ENCODE results near the gene IL15RA. TPM values are rescaled to one million over a fixed set of nuclear protein-coding genes. Genes with fewer than 3 reads are reported as not detected.
"Not testable (repeated sequence)": the region's sequence is repeated elsewhere in the genome, so short reads cannot be mapped to it uniquely, and the experiment has no call there.

Gene IL15RA
- total RNA-seq, 6 donors from 2014 or later, result 28.0 to 72.6 (median 35.1) TPM

GRCh38 chr10:5915451-5915850, 61.9 kb downstream of the IL15RA start:
- Histone ChIP-seq H3K27me3 (no peaks in the 10 kb centered on the region), H3K4me1 (no peaks in the 10 kb centered on the region), H3K4me3 (no peak overlapping the region), H3K9me3 (no peaks in the 10 kb centered on the region), H3K27ac (no peak overlapping the region), H3K36me3 (peaks cover 48 to 99% (median 87%) of the 10 kb centered on the region in 4 donors)
- DNase-seq, result no peak
- ATAC-seq (ENCODE audit: low FRiP score in 2 of 2), result no peak
- TF ChIP-seq POLR2A (IDR thresholded peaks at IDR 0.05), result no peak
- no peak for TF ChIP-seq POLR2AphosphoS5 (IDR thresholded peaks at IDR 0.05)
- TF ChIP-seq CTCF (IDR thresholded peaks at IDR 0.05), result no peak
- no peak for TF ChIP-seq EP300 (IDR thresholded peaks at IDR 0.05)
- 88 to 94% methylated on average over 10 to 14 of the region's 14 CpGs for WGBS, 2 donors

- Histone ChIP-seq H3K36me3 (peaks cover 41 to 99% (median 91%) of the 10 kb centered on the region in 4 donors), H3K27me3 (no peaks in the 10 kb centered on the region), H3K9me3 (no peaks in the 10 kb centered on the region), H3K27ac (no peak overlapping the region), H3K4me1 (no peaks in the 10 kb centered on the region), H3K4me3 (no peak overlapping the region)
- DNase-seq, result no peak
- TF ChIP-seq CTCF (IDR thresholded peaks at IDR 0.05), result no peak
- ATAC-seq (ENCODE audit: low FRiP score in 2 of 2), result no peak
- WGBS, 2 donors, result 96 to 99% methylated on average over 4 of the region's 4 CpGs
These were observed 63.6 kb downstream of the IL15RA start for GRCh38 chr10:5913736-5914135.

- no peaks in the 10 kb centered on the region for H3K9me3 ChIP-seq
- H3K4me3 ChIP-seq, result no peak overlapping the region
- ATAC-seq (ENCODE audit: low FRiP score in 2 of 2) (no peak), DNase-seq (no peak)
- 97% methylated on average over 4 of the region's 4 CpGs for WGBS, 2 donors
- no peaks in the 10 kb centered on the region for H3K27me3 ChIP-seq
- H3K36me3 ChIP-seq, result peaks cover 27 to 87% (median 74%) of the 10 kb centered on the region in 4 donors
- TF ChIP-seq POLR2AphosphoS5 (IDR thresholded peaks at IDR 0.05), result no peak
- no peak for TF ChIP-seq EP300 (IDR thresholded peaks at IDR 0.05)
- no peak for TF ChIP-seq CTCF (IDR thresholded peaks at IDR 0.05)
- no peak for TF ChIP-seq POLR2A (IDR thresholded peaks at IDR 0.05)
- H3K4me1 ChIP-seq, result no peaks in the 10 kb centered on the region
- no peak overlapping the region for H3K27ac ChIP-seq
These were observed 65.7 kb downstream of the IL15RA start for GRCh38 chr10:5911670-5912069.

- no peak for ATAC-seq (ENCODE audit: low FRiP score in 2 of 2)
- 83 to 92% methylated on average over 12 to 18 of the region's 18 CpGs for WGBS, 2 donors
These were observed 66.8 kb downstream of the IL15RA start for GRCh38 chr10:5910323-5911100.

GRCh38 chr10:5908676-5909075, 68.7 kb downstream of the IL15RA start:
- not testable (repeated sequence) for H3K27me3 ChIP-seq; ATAC-seq (ENCODE audit: low FRiP score in 2 of 2); H3K4me3 ChIP-seq; H3K27ac ChIP-seq; DNase-seq; H3K4me1 ChIP-seq; H3K9me3 ChIP-seq
- peaks cover 12 to 59% (median 52%) of the 10 kb centered on the region in 4 donors for H3K36me3 ChIP-seq
- WGBS, 2 donors, result 93 to 98% methylated on average over 7 of the region's 7 CpGs

More at GRCh38 chr10:5910323-5911100, 66.8 kb downstream of the IL15RA start:
- no peaks in the 10 kb centered on the region for H3K9me3 ChIP-seq
- H3K4me3 ChIP-seq, result no peak overlapping the region
- H3K27ac ChIP-seq, result no peak overlapping the region
- no peak for DNase-seq
- no peaks in the 10 kb centered on the region for H3K27me3 ChIP-seq
- H3K36me3 ChIP-seq, result peaks cover 23 to 78% (median 68%) of the 10 kb centered on the region in 4 donors
- TF ChIP-seq EP300 (IDR thresholded peaks at IDR 0.05) (no peak), POLR2A (IDR thresholded peaks at IDR 0.05) (no peak), POLR2AphosphoS5 (IDR thresholded peaks at IDR 0.05) (no peak), CTCF (IDR thresholded peaks at IDR 0.05) (no peak)
- H3K4me1 ChIP-seq, result peaks cover 0 to 7% (median 2%) of the 10 kb centered on the region in 4 donors
